HEK293 (cell line): ENCODE results near the gene SORD.
A peak's percentile ranks its signal among the peaks of the same experiment; 100 is the strongest.

Experiments used
- CTCF ChIA-PET: fragments of 350-600 bp; formaldehyde crosslinking; extraction: SDS; loops from one replicate; lab custom pipeline; 2021; ENCODE audit warnings: antibody characterized with exemption; lab: Yijun Ruan, JAX
- POLR2A ChIA-PET: fragments of 300-600 bp; formaldehyde crosslinking; extraction: SDS; loops from one replicate; lab custom pipeline; 2020; ENCODE audit warnings: antibody characterized with exemption, inconsistent platforms; lab: Yijun Ruan, JAX
- H3K27ac ChIP-seq: fragments of 200-500 bp; sonication (Bioruptor generic); 2 replicates; pipeline ENCODE4 v1.5.1; 2014; ENCODE audit warnings: low read depth, low read length, control low read depth, inconsistent platforms; ENCODE audit errors: extremely low read depth
- H3K36me3 ChIP-seq, 2 experiments: fragments of 200-500 bp in 1 of 2; sonication (Bioruptor generic) in 1 of 2; 1 replicate in 1 of 2; 2 replicates in 1 of 2; pipeline ENCODE4 v1.5.1; 2014 to 2017; ENCODE audit warnings: inconsistent platforms in 2 of 2, low read length in 2 of 2; ENCODE audit not compliant: control insufficient read depth in 2 of 2, insufficient read depth in 1 of 2
- H3K4me1 ChIP-seq: fragments of 200-500 bp; sonication (Bioruptor generic); 2 replicates; pipeline ENCODE4 v1.5.1; 2014; ENCODE audit warnings: mild to moderate bottlenecking, low read length, inconsistent platforms; ENCODE audit not compliant: control insufficient read depth, insufficient read depth
- H3K4me3 ChIP-seq: 2 replicates; pipeline ENCODE4 v1.5.1; 2011; ENCODE audit warnings: low read depth, mild to moderate bottlenecking, control low read depth, low read length, moderate library complexity
- H3K9me3 ChIP-seq: fragments of 200-500 bp; sonication (Bioruptor generic); 2 replicates; pipeline ENCODE4 v1.5.1; 2014; ENCODE audit warnings: low read depth, low read length, inconsistent platforms; ENCODE audit not compliant: control insufficient read depth, insufficient read depth
- EGR2 ChIP-seq: fragments of 450-650 bp; formaldehyde crosslinking; IDR thresholded peaks from 2 replicates; pipeline ENCODE4 v1.5.1; 2016; ENCODE audit warnings: low read depth, missing biosample characterization, missing genetic modification characterization
- GLI2 ChIP-seq: fragments of 450-650 bp; formaldehyde crosslinking; IDR thresholded peaks from 2 replicates; pipeline ENCODE4; 2017; ENCODE audit warnings: missing biosample characterization, missing genetic modification characterization, low read depth, borderline replicate concordance
- OSR2 ChIP-seq: fragments of 450-650 bp; formaldehyde crosslinking; IDR thresholded peaks from 2 replicates; pipeline ENCODE4 v1.5.1; 2016; ENCODE audit warnings: missing biosample characterization, missing genetic modification characterization
- PRDM10 ChIP-seq: fragments of 450-650 bp; formaldehyde crosslinking; IDR thresholded peaks from 2 replicates; pipeline ENCODE4 v1.5.1; 2016; ENCODE audit warnings: missing biosample characterization, missing genetic modification characterization
- SP7 ChIP-seq: fragments of 450-650 bp; formaldehyde crosslinking; IDR thresholded peaks from 2 replicates; pipeline ENCODE4 v1.5.1; 2016; ENCODE audit warnings: missing biosample characterization, missing genetic modification characterization
- ZBTB17 ChIP-seq: fragments of 450-650 bp; formaldehyde crosslinking; IDR thresholded peaks from 2 replicates; pipeline ENCODE4 v1.5.1; 2016; ENCODE audit warnings: missing biosample characterization, missing genetic modification characterization
- ZBTB21 ChIP-seq: fragments of 450-650 bp; formaldehyde crosslinking; IDR thresholded peaks from 2 replicates; pipeline ENCODE4 v1.5.1; 2017; ENCODE audit warnings: missing biosample characterization, missing genetic modification characterization
- ZEB2 ChIP-seq: fragments of 450-650 bp; formaldehyde crosslinking; IDR thresholded peaks from 2 replicates; pipeline ENCODE4 v1.5.1; 2016; ENCODE audit warnings: missing biosample characterization, missing genetic modification characterization
- ZFHX2 ChIP-seq: fragments of 450-650 bp; formaldehyde crosslinking; conservative IDR thresholded peaks from 2 replicates; pipeline ENCODE4 v1.5.1; 2016; ENCODE audit warnings: missing biosample characterization, missing genetic modification characterization
- ZNF148 ChIP-seq: fragments of 450-650 bp; formaldehyde crosslinking; IDR thresholded peaks from 2 replicates; pipeline ENCODE4 v1.5.0; 2017; ENCODE audit warnings: missing biosample characterization, missing genetic modification characterization, borderline replicate concordance
- ZNF26 ChIP-seq: fragments of 450-650 bp; formaldehyde crosslinking; IDR thresholded peaks from 2 replicates; pipeline ENCODE4 v1.5.1; 2016; ENCODE audit warnings: missing biosample characterization, missing genetic modification characterization
- ZNF274 ChIP-seq, 2 experiments: fragments of 200-500 bp in 1 of 2; fragments of 450-650 bp in 1 of 2; sonication (Bioruptor generic) in 1 of 2; formaldehyde crosslinking in 1 of 2; IDR thresholded peaks; 2 replicates each; pipeline versions ENCODE4 v1.5.1 to v1.6.1; 2014 to 2016; ENCODE audit warnings: borderline replicate concordance in 1 of 2, inconsistent platforms in 1 of 2, low read length in 1 of 2, missing biosample characterization in 1 of 2, missing genetic modification characterization in 1 of 2
- ZNF335 ChIP-seq: fragments of 450-650 bp; formaldehyde crosslinking; conservative IDR thresholded peaks from 2 replicates; pipeline ENCODE4 v1.5.1; 2016; ENCODE audit warnings: missing biosample characterization, missing genetic modification characterization
- ZNF549 ChIP-seq: fragments of 450-650 bp; IDR thresholded peaks from 2 replicates; pipeline ENCODE4 v1.5.1; 2018; ENCODE audit warnings: missing biosample characterization, missing genetic modification characterization, mild to moderate bottlenecking, inconsistent platforms, moderate library complexity
- ZNF610 ChIP-seq: fragments of 450-650 bp; formaldehyde crosslinking; IDR thresholded peaks from 2 replicates; pipeline ENCODE4 v1.5.1; 2016; ENCODE audit warnings: missing biosample characterization, missing genetic modification characterization, borderline replicate concordance
- ZNF623 ChIP-seq: fragments of 450-650 bp; formaldehyde crosslinking; IDR thresholded peaks from 2 replicates; pipeline ENCODE4 v1.5.1; 2016; ENCODE audit warnings: missing biosample characterization, missing genetic modification characterization
- ZNF660 ChIP-seq: fragments of 450-650 bp; IDR thresholded peaks from 2 replicates; pipeline ENCODE4 v1.5.1; 2018; ENCODE audit warnings: missing biosample characterization, mild to moderate bottlenecking, missing genetic modification characterization
- ZNF670 ChIP-seq: fragments of 450-650 bp; formaldehyde crosslinking; IDR thresholded peaks from 2 replicates; pipeline ENCODE4 v1.5.1; 2016; ENCODE audit warnings: missing biosample characterization, missing genetic modification characterization, low read depth
- ZNF692 ChIP-seq: fragments of 450-650 bp; formaldehyde crosslinking; IDR thresholded peaks from 2 replicates; pipeline ENCODE4 v1.5.1; 2016; ENCODE audit warnings: missing biosample characterization, missing genetic modification characterization
- ZNF792 ChIP-seq: fragments of 450-650 bp; formaldehyde crosslinking; IDR thresholded peaks from 2 replicates; pipeline ENCODE4 v1.5.1; 2016; ENCODE audit warnings: missing biosample characterization, missing genetic modification characterization
- ZSCAN30 ChIP-seq: fragments of 450-650 bp; IDR thresholded peaks from 2 replicates; pipeline ENCODE4 v1.5.1; 2018; ENCODE audit warnings: missing biosample characterization, mild to moderate bottlenecking, missing genetic modification characterization, moderate library complexity
- TF ChIP-seq, protein P1 (sequence below): fragments of 450-650 bp; formaldehyde crosslinking; IDR thresholded peaks from 2 replicates; pipeline ENCODE4 v1.5.1; 2016; ENCODE audit warnings: missing biosample characterization, missing genetic modification characterization, low read depth

The SORD gene

DNA sequence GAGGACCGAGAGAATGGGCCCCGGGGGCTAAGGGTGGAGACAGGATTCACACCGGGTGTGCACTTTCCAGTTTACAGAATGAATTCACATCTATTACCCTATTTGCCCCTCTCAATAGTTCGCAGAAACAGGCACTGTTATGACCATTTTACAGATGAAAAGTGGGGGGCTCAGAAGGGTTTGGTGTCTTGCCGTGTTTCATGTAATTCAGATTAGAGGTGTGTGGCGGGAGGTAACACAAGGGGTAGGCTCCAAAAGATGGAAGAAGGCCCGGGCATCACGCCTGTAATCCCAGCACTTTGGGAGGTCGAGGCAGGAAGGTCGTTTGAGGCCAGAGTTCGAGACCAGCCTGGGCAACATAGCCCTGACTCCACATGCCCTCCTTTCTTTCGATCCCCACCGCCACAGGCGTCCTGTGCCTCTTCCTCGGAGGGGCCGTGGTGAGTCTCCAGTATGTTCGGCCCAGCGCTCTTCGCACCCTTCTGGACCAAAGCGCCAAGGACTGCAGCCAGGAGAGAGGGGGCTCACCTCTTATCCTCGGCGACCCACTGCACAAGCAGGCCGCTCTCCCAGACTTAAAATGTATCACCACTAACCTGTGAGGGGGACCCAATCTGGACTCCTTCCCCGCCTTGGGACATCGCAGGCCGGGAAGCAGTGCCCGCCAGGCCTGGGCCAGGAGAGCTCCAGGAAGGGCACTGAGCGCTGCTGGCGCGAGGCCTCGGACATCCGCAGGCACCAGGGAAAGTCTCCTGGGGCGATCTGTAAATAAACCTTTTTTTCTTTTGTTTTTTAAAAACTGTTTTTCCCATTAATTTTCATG lies 94.5 kb downstream of the SORD start:
- no peak overlapping the region for H3K4me3 ChIP-seq

GRCh38 chr15:45118131-45118588 lies 95.2 kb downstream of the SORD start:
- H3K36me3 ChIP-seq = no peaks in the 10 kb centered on the region
- H3K27ac ChIP-seq = no peak overlapping the region
- no peaks in the 10 kb centered on the region for H3K4me1 ChIP-seq
- no peak overlapping the region for H3K4me3 ChIP-seq
- CTCF ChIA-PET = interaction anchor here (0.5 to 1.9 kb wide), 40 partner anchors 8 to 542 kb away, joined by 3 to 16 read pairs (median 5); partner anchors contain the start of genes DUOX1 and DUOXA1
- H3K9me3 ChIP-seq = no peaks in the 10 kb centered on the region
- POLR2A ChIA-PET = interaction anchor here (0.6 to 1.2 kb wide), 4 partner anchors 24 to 334 kb away, joined by 3 to 5 read pairs (median 4); no protein-coding TSS in a partner anchor
- peak; percentile 52 for TF ChIP-seq ZFHX2
- peak; percentile 43; the same call in 1 of the 2 replicates for TF ChIP-seq ZNF610 (tag by site-specific recombination)
- TF ChIP-seq ZNF792 (tag by site-specific recombination) = no peak
- TF ChIP-seq ZNF623 (tag by site-specific recombination) = no peak
- 0 out of 2 replicates have a peak, but pooled peaks have one; percentile 27 for TF ChIP-seq ZEB2 (tag by site-specific recombination)
- no peak for TF ChIP-seq PRDM10 (tag by site-specific recombination)
- TF ChIP-seq ZBTB17 (tag by site-specific recombination) = 0 out of 2 replicates have a peak, but pooled peaks have one; percentile 24
- no peak for TF ChIP-seq OSR2 (tag by site-specific recombination)
- TF ChIP-seq SP7 (tag by site-specific recombination) = peak; percentile 50; the same call in 1 of the 2 replicates
- no peak for TF ChIP-seq GLI2 (tag by site-specific recombination)
- no peak for TF ChIP-seq ZNF26 (tag by site-specific recombination)
- TF ChIP-seq ZNF148 = no peak
- TF ChIP-seq ZNF692 (tag by site-specific recombination) = no peak
- TF ChIP-seq EGR2 (tag by site-specific recombination) = 0 out of 2 replicates have a peak, but pooled peaks have one; percentile 42
- peak; percentile 56; the same call in 1 of the 2 replicates for TF ChIP-seq ZSCAN30 (tag by site-specific recombination)
- TF ChIP-seq ZNF549 (tag by site-specific recombination) = no peak
- TF ChIP-seq ZNF274 (IDR thresholded peaks at IDR 0.05; ENCODE audit: low read length) = no peak
- no peak for TF ChIP-seq ZNF274 (tag by site-specific recombination; IDR thresholded peaks at IDR 0.05; ENCODE audit: borderline replicate concordance)
- peak; percentile 86 for TF ChIP-seq ZNF660 (tag by site-specific recombination)
- TF ChIP-seq ZBTB21 (tag by site-specific recombination) = no peak
- TF ChIP-seq, protein P1, sequence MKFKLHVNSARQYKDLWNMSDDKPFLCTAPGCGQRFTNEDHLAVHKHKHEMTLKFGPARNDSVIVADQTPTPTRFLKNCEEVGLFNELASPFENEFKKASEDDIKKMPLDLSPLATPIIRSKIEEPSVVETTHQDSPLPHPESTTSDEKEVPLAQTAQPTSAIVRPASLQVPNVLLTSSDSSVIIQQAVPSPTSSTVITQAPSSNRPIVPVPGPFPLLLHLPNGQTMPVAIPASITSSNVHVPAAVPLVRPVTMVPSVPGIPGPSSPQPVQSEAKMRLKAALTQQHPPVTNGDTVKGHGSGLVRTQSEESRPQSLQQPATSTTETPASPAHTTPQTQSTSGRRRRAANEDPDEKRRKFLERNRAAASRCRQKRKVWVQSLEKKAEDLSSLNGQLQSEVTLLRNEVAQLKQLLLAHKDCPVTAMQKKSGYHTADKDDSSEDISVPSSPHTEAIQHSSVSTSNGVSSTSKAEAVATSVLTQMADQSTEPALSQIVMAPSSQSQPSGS = no peak

More for the DNA sequence above, 94.5 kb downstream of the SORD start:
- Histone ChIP-seq H3K27ac (no peak overlapping the region), H3K36me3 (no peaks in the 10 kb centered on the region), H3K9me3 (no peaks in the 10 kb centered on the region), H3K4me1 (no peaks in the 10 kb centered on the region)
- TF ChIP-seq ZNF670 = no peak
- TF ChIP-seq ZNF335 (tag by site-specific recombination) = 0 out of 2 replicates have a peak, but pooled peaks have one; percentile 13
- ChIA-PET CTCF (interaction anchor here (0.6 to 1.9 kb wide), 37 partner anchors 8 to 497 kb away, joined by 3 to 16 read pairs (median 5); partner anchors contain the start of genes DUOX1 and DUOXA1), POLR2A (interaction anchor here (0.9 to 1.2 kb wide), 3 partner anchors 25 to 334 kb away, joined by 3 to 4 read pairs (median 4); no protein-coding TSS in a partner anchor)
